Activated CD4-positive, alpha-beta T cell treated with anti-CD3 and anti-CD28 coated beads for 4 hours (primary cell): ENCODE measurements around the gene RAB12.
"Not testable (repeated sequence)": the region's sequence is repeated elsewhere in the genome, so short reads cannot be mapped to it uniquely, and the experiment has no call there.

Experiments used
- DNase-seq, 2 donors: peaks; one replicate each; pipeline ENCODE4 v3.0.0-alpha.2; 2020

RAB12 gene

GRCh38 chr18:8614875-8615274 lies 5.6 kb downstream of the RAB12 start:
- DNase-seq = no peak

- DNase-seq = no peak
Measured at GRCh38 chr18:8615397-8616027, 6.3 kb downstream of the RAB12 start.

- DNase-seq = no peak
Measured at GRCh38 chr18:8616028-8616401, 6.8 kb downstream of the RAB12 start.

GRCh38 chr18:8617907-8618306 lies 8.7 kb downstream of the RAB12 start:
- DNase-seq = no peak

GRCh38 chr18:8619041-8619440 lies 9.8 kb downstream of the RAB12 start:
- no peak for DNase-seq

DNA sequence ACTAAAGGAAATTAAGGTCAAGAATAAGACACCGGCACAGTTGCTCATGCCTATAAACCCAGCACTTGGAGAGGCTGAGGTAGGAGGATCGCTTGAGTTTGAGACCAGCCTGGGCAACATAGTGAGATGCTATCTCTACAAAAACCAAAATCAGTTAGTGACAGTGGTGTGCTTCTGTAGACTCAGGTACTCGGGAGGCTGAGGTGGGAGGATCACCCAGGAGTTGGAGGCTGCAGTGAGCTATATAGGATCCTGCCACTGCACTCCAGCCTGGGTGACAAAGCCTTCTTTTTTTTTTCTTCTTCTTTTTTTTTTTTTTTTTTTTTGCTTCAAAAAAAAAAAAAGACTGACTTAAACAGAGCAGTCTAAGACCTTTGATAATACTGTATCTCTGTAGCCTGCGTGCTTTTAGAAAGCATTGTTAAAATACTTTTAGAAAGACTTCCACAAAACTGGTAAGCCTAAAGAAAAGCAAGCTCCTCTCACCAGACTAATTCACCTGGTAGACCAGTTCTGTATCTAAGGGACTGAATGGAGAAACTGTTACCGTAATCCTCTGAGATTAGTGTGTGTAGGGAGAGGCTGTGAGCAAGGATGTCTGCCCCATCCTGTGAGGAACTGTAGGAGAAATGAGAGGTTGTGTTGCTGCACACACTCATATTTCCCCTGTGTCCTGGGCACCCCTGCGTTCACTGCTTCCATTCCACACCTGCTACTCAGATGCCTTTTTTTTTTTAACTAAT lies 10.8 kb downstream of the RAB12 start:
- no peak for DNase-seq

- no peak for DNase-seq
Measured at GRCh38 chr18:8620845-8621244, 11.6 kb downstream of the RAB12 start.

- not testable (repeated sequence) for DNase-seq
Measured at GRCh38 chr18:8622625-8623024, 13.4 kb downstream of the RAB12 start.

DNA sequence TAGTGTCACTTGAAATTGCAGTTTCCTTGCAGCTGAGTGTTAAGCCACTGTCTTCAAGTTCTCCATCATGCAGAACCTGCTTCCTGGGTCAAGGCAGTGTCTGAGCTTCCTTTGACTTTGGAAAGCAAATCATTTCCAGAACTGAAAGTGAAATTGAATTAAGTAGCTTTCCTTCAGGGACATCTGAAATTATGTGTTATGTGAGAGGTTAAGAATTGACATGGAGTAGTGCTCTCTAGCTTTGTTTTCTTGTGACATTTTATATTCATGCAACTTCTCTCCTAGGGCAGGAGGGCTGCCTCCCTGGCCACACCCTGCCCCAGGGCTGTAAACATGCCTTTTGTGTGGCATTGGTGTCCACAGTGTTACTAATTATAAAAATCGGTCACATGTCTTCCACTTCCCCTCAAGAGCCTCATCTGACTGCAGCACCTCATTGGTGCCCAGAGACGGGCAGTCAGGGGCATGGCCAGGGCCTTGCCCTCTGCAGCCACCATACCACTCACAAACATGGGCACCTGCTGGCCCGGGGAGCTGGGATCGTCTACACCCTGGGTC lies 14.4 kb downstream of the RAB12 start:
- DNase-seq = no peak

DNA sequence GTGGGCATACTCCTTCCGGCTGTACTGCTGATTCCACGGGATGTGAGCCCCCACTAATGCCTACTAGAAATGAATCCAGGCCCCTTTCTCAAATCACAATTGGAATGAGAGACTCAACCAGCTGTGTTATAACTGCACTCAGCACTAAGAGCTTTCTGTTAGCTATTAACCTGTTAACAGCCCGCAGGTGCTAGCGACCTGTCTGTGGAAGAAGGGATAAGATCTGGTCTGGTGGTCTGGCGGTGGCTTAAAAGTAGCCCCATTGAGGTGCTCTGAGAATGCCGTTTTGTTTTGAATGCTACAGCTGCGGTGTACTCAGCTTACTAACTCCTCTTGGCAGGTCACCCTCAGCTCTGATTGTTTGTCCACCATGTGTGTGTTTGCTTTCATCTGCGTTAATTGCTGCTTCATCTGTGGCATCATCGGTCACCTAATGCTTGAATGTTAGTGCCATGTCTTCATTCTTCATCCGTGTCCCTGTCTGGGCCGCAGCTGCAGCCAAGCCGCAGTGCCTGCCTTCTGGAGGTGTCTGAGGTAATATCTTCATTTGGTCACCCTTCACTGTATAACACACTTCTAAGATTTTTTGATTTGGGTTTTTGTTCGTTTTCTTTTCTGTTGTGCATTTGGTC lies 16.3 kb downstream of the RAB12 start:
- DNase-seq = no peak

DNA sequence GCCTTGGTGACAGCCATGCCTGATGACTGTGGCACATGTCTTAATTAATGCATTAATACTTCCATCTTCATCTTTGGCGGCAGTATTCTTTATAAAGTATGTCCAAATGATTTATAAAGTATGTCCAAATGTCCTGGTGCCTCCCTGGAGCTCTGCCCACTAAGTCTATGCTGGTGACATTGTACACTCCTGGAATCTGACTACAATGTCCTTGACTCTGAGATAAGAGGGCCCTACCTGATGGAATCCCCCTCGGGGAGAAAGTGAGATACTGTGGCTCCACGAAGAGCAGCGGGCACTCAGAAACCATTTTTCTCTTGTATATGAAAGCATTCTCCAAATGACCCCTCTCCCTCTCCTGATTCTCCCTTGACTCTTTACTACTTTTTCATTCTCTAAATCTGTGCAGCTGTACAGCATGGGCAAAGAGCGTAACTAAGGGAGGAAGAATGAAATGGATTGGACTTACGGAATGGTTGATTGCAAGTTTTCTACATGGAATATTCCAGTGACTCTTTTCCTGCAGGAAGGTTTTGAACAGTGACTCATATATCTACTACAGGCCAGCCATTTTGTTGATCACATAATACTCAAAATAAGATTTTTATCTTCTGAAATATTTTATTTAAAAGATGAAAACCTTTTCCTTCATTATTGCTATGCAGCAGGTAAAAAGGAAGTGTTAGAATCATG lies 17.3 kb downstream of the RAB12 start:
- no peak for DNase-seq

DNA sequence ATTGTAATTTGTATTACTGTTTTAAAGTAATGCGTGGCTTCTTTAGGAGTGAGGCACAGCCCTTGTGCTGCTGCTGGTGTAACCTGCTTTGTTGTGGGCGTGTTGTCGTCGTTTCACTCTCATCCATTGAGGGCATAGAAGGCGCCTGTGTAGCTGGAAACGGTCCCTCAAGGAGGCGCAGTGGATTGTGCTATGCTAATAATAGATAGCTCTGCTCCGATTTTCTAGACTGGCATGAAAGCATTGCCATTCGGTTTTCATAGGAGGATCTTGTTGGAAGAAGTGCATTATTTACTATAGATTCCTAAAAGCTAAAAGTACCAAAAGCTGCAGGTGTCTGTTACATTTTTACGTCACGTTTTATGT lies 17.9 kb downstream of the RAB12 start:
- no peak for DNase-seq

GRCh38 chr18:8627540-8627939 lies 18.3 kb downstream of the RAB12 start:
- DNase-seq = no peak

- no peak for DNase-seq
Measured at GRCh38 chr18:8629602-8630001, 20.4 kb downstream of the RAB12 start.

DNA sequence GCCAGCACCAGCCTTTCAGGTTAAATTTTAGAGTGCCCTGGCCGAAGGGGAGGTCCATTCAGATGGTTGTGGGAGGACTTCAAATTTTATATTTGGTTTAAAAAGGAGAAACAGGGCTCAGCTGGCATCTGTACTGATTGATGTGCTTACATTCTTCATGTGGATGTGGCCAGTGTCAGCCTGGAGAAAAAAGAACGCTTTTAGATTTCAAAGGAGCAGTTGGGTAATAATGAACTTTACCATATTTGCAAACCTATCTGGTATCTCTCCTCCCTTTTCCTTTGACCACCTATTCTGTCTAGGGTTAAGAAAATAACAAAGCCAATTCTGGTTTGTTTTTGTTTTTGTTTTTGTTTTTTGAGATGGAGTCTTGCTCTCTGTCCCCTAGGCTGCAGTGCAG lies 21.3 kb downstream of the RAB12 start:
- DNase-seq = no peak

DNA sequence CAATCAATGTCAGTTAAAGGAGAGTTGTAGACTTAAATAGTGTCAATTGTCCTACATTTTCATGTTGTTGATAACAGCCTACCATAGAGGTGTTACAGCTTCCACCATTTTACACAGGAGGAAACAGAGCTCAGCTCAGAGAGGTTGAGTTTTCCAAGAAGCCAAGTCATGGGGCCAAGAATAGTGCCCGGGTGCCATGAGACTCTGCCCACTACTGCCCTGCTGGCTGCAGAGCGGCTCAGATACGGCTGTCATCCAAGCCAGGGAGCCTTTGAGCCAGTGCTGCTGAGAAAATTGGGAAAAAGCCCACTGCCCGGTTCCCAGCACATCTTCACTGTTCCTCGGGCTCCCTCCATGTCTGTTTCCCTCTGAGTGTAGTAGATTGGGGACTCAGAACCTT lies 22.0 kb downstream of the RAB12 start:
- no peak for DNase-seq

- DNase-seq = no peak
Measured at GRCh38 chr18:8632386-8632785, 23.1 kb downstream of the RAB12 start.

- no peak for DNase-seq
Measured at GRCh38 chr18:8634508-8634907, 25.3 kb downstream of the RAB12 start.

GRCh38 chr18:8635087-8635486 lies 25.9 kb downstream of the RAB12 start:
- no peak for DNase-seq

DNA sequence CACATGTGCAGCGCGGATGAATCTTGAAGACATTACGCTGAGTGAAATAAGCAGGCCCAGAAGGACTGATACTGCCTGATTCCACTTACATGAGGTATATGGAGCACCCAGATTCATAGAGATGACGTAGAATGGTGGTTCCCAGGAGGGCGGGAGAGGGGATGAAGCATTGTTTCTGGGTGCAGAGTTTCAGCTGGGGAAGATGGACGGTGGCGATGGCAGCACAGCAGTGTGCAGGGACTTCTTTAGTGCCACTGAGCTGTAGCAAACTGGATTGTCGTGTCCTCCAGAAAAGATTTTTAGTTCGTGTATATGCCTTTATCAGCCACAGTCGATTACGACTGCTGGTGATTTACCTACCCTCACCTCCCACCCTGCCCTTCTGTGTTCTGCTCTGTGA lies 30.5 kb downstream of the RAB12 start:
- DNase-seq = no peak

DNA sequence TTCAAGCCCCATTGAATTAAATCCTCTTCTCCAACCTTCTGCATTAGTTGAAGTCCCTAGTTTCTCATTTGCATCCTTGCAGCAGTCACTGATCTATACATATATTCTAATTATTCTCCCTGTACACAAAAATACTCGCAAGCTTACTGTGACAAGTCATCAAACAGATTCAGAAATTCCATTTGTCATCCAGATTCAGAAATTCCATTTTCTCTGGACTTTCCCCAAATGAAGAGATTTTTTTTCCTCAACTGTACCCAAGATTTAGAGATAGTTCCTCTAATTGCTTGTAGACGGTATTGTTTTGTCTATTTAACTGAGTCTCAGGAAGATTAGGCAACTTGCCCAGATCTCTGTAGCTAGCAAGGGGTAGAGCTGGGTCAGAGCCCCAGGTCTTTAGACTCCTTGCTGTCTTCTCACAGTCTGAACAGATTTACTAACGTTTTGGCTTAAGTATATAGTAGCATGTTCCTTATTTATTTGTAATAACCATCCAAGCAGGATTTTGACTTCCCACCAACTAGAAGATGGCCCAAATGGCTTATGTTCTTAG lies 34.2 kb downstream of the RAB12 start:
- no peak for DNase-seq

GRCh38 chr18:8647359-8647758 lies 38.1 kb downstream of the RAB12 start:
- DNase-seq = not testable (repeated sequence)
